Lower leg skin (tissue), 3 donors: ENCODE measurements around the gene IL12B.

Experiments
- POLR2A ChIP-seq, 2 donors: fragments of 450-650 bp; IDR thresholded peaks; one replicate each; pipeline ENCODE4 v1.6.1; 2016 to 2017; ENCODE audit warnings: antibody characterized with exemption in 2 of 2, mild to moderate bottlenecking in 1 of 2, moderate library complexity in 1 of 2
- TF ChIP-seq, protein P1 (sequence below), 3 donors: fragments of 450-650 bp; IDR thresholded peaks; one replicate each; pipeline ENCODE4 v1.5.1; 2016; ENCODE audit warnings: antibody characterized with exemption in 3 of 3, mild to moderate bottlenecking in 3 of 3, moderate library complexity in 2 of 3

DNA sequence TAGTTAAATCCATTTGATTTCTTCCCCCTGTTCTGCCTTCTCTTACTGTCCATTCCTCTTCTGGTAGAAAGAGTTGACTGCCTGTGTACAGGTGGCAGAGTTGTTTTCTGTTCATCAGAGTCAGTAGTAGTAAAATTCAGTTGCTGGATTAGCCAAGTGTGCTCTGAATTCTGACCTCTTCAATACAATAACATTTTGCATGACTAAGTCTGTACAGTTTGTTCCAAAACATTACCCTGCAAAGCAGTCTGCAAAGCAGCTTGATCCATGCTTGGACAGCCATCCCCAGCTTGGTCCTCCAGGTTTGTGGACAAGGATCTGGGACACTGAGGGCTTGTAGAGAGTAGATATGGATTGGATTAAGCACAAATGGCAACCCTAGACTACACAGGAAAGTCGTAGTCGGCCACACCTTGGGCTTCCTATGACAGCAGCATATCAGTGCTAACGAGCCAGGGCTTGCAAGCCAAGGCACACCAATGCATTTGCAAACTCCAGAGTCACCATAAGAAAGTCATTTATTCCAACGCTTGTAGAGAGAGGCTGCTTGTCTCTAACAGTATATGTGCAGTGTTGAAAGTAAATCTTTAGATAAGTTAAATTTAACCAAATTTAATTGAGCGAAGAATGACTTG is 25.2 kb downstream of the IL12B start:
- TF ChIP-seq, protein P1, sequence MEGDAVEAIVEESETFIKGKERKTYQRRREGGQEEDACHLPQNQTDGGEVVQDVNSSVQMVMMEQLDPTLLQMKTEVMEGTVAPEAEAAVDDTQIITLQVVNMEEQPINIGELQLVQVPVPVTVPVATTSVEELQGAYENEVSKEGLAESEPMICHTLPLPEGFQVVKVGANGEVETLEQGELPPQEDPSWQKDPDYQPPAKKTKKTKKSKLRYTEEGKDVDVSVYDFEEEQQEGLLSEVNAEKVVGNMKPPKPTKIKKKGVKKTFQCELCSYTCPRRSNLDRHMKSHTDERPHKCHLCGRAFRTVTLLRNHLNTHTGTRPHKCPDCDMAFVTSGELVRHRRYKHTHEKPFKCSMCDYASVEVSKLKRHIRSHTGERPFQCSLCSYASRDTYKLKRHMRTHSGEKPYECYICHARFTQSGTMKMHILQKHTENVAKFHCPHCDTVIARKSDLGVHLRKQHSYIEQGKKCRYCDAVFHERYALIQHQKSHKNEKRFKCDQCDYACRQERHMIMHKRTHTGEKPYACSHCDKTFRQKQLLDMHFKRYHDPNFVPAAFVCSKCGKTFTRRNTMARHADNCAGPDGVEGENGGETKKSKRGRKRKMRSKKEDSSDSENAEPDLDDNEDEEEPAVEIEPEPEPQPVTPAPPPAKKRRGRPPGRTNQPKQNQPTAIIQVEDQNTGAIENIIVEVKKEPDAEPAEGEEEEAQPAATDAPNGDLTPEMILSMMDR (IDR thresholded peaks at IDR 0.05), result no peak
- no peak for TF ChIP-seq POLR2A (IDR thresholded peaks at IDR 0.05)
